ENCODE results near the gene PLD4.

DNA sequence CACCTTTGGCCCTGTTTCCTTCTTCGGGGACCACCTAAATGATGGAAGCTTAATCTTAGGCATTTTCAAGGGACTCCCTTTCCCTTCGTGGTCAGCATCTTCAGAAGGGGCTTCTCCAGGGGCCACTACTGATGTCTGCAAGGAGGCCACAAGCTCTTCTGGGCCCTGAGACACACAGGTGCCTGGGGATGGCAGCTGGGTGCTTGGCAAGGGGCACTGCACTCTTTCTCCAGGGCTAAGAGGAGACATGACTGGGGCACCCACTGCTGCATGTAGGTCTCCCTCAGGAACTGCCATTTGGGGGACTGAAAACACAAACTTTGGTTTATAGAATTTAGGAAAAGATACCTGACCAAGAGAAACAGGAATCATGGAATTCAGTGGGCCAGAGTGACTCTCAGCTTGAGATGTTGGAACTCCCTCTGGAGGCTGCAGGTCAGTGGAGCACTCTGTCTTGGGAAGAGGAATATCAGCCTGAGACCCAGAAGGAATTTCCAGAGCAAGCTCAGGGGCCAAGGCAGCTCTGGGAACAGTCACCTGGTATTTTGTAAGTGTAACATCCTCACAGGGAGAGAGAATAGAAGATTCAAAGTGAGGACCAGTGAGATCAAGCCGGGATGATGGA is 16.0 kb downstream of the PLD4 start:
- TF ChIP-seq, protein P1, sequence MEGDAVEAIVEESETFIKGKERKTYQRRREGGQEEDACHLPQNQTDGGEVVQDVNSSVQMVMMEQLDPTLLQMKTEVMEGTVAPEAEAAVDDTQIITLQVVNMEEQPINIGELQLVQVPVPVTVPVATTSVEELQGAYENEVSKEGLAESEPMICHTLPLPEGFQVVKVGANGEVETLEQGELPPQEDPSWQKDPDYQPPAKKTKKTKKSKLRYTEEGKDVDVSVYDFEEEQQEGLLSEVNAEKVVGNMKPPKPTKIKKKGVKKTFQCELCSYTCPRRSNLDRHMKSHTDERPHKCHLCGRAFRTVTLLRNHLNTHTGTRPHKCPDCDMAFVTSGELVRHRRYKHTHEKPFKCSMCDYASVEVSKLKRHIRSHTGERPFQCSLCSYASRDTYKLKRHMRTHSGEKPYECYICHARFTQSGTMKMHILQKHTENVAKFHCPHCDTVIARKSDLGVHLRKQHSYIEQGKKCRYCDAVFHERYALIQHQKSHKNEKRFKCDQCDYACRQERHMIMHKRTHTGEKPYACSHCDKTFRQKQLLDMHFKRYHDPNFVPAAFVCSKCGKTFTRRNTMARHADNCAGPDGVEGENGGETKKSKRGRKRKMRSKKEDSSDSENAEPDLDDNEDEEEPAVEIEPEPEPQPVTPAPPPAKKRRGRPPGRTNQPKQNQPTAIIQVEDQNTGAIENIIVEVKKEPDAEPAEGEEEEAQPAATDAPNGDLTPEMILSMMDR (IDR thresholded peaks at IDR 0.05), result no peak
- TF ChIP-seq POLR2A (IDR thresholded peaks at IDR 0.05) (no peak), EP300 (IDR thresholded peaks at IDR 0.05) (no peak), POLR2AphosphoS5 (IDR thresholded peaks at IDR 0.05) (no peak)

All from gastroesophageal sphincter (tissue), 3 donors.